WTC11 (cell line): ENCODE results near the gene NTN3. TPM values are rescaled to one million over a fixed set of nuclear protein-coding genes. Genes with fewer than 3 reads are reported as not detected.

Source experiments
- ATAC-seq: fragments of 200-7000 bp; cut with Tn5 transposase; 2 replicates; pipeline ENCODE4 v1.10.0; 2021; ENCODE audit warnings: mild to moderate bottlenecking, moderate library complexity
- CTCF ChIA-PET: fragments of 300-600 bp; sonication (Branson Sonifier 250); formaldehyde crosslinking; loops from one replicate; lab custom pipeline; 2021; ENCODE audit warnings: antibody characterized with exemption; lab: Charles Lee
- POLR2A ChIA-PET: fragments of 350-600 bp; sonication (Branson Sonifier 250); formaldehyde crosslinking; loops from one replicate; lab custom pipeline; 2021; ENCODE audit warnings: antibody characterized with exemption; lab: Charles Lee
- DNase-seq: peaks from one replicate; pipeline ENCODE4 v3.0.0; 2021; ENCODE audit warnings: low spot score
- H3K27ac Mint-ChIP-seq: 2 replicates; pipeline ENCODE4 v1.8.0; 2021; ENCODE audit warnings: mixed read lengths
- H3K27me3 Mint-ChIP-seq: 2 replicates; pipeline ENCODE4 v1.8.0; 2021; ENCODE audit warnings: low read depth, mild to moderate bottlenecking, moderate library complexity, mixed read lengths
- H3K36me3 Mint-ChIP-seq: 2 replicates; pipeline ENCODE4 v1.8.0; 2021; ENCODE audit warnings: mixed read lengths
- H3K4me1 Mint-ChIP-seq: 2 replicates; pipeline ENCODE4 v1.8.0; 2022; ENCODE audit warnings: mixed read lengths
- H3K4me3 Mint-ChIP-seq: 2 replicates; pipeline ENCODE4 v1.8.0; 2021; ENCODE audit warnings: mild to moderate bottlenecking, moderate library complexity, mixed read lengths
- H3K9me3 Mint-ChIP-seq: 2 replicates; pipeline ENCODE4 v1.8.0; 2021; ENCODE audit warnings: mixed read lengths
- ATF1 ChIP-seq: sonication (generic); formaldehyde crosslinking; IDR thresholded peaks from 2 replicates; pipeline ENCODE4 v1.8.1; 2023; ENCODE audit warnings: mild to moderate bottlenecking, moderate library complexity, missing genetic modification reagents
- EMX1 ChIP-seq: fragments of 250-450 bp; sonication (Bioruptor Pico); IDR thresholded peaks from 2 replicates; pipeline ENCODE4 v1.8.0; 2021; ENCODE audit warnings: mild to moderate bottlenecking
- ERG ChIP-seq: fragments of 250-450 bp; sonication (Bioruptor Pico); IDR thresholded peaks from 2 replicates; pipeline ENCODE4 v1.8.0; 2021; ENCODE audit warnings: mild to moderate bottlenecking
- FOXP4 ChIP-seq: sonication (generic); formaldehyde crosslinking; IDR thresholded peaks from 2 replicates; pipeline ENCODE4 v1.8.0; 2022; ENCODE audit warnings: mild to moderate bottlenecking, missing genetic modification reagents
- JUN ChIP-seq: sonication (generic); formaldehyde crosslinking; IDR thresholded peaks from 2 replicates; pipeline ENCODE4 v1.8.0; 2023; ENCODE audit warnings: mild to moderate bottlenecking, missing genetic modification reagents
- SMAD3 ChIP-seq: sonication (generic); formaldehyde crosslinking; IDR thresholded peaks from 2 replicates; pipeline ENCODE4 v1.8.0; 2022; ENCODE audit warnings: missing genetic modification reagents, mild to moderate bottlenecking, borderline replicate concordance
- TCF7 ChIP-seq: sonication (generic); formaldehyde crosslinking; IDR thresholded peaks from 2 replicates; pipeline ENCODE4 v1.8.0; 2022; ENCODE audit warnings: mild to moderate bottlenecking, low read depth, missing genetic modification reagents, moderate library complexity
- TEAD1 ChIP-seq: sonication (generic); formaldehyde crosslinking; IDR thresholded peaks from 2 replicates; pipeline ENCODE4 v1.8.0; 2022; ENCODE audit warnings: mild to moderate bottlenecking, missing genetic modification reagents
- ZBTB43 ChIP-seq: sonication (generic); formaldehyde crosslinking; IDR thresholded peaks from 2 replicates; pipeline ENCODE4 v1.8.1; 2023; ENCODE audit warnings: mild to moderate bottlenecking, missing genetic modification reagents
- ZNF232 ChIP-seq: sonication (generic); formaldehyde crosslinking; IDR thresholded peaks from 2 replicates; pipeline ENCODE4 v1.8.0; 2022; ENCODE audit warnings: mild to moderate bottlenecking, missing genetic modification reagents
- ZNF263 ChIP-seq: sonication (generic); formaldehyde crosslinking; IDR thresholded peaks from 2 replicates; pipeline ENCODE4 v1.8.1; 2022; ENCODE audit warnings: low read depth, mild to moderate bottlenecking, moderate library complexity, missing genetic modification reagents
- ZNF425 ChIP-seq: fragments of 250-450 bp; sonication (Bioruptor Pico); conservative IDR thresholded peaks from 2 replicates; pipeline ENCODE4 v1.9.0; 2021; ENCODE audit warnings: mild to moderate bottlenecking
- ZNF512 ChIP-seq: sonication (generic); formaldehyde crosslinking; IDR thresholded peaks from 2 replicates; pipeline ENCODE4 v1.8.1; 2022; ENCODE audit warnings: missing genetic modification reagents, borderline replicate concordance
- total RNA-seq: library from RNA; stranded (reverse); gene quantifications from 3 replicates; pipeline ENCODE4 v1.2.3, GENCODE V29; 2021
- TF ChIP-seq, protein P1 (sequence below): sonication (generic); formaldehyde crosslinking; IDR thresholded peaks from 2 replicates; pipeline ENCODE4 v1.8.1; 2023; ENCODE audit warnings: mild to moderate bottlenecking, missing genetic modification reagents, borderline replicate concordance

Gene NTN3
- total RNA-seq, 1 experiment from 2014 or later = 0.92 TPM

DNA sequence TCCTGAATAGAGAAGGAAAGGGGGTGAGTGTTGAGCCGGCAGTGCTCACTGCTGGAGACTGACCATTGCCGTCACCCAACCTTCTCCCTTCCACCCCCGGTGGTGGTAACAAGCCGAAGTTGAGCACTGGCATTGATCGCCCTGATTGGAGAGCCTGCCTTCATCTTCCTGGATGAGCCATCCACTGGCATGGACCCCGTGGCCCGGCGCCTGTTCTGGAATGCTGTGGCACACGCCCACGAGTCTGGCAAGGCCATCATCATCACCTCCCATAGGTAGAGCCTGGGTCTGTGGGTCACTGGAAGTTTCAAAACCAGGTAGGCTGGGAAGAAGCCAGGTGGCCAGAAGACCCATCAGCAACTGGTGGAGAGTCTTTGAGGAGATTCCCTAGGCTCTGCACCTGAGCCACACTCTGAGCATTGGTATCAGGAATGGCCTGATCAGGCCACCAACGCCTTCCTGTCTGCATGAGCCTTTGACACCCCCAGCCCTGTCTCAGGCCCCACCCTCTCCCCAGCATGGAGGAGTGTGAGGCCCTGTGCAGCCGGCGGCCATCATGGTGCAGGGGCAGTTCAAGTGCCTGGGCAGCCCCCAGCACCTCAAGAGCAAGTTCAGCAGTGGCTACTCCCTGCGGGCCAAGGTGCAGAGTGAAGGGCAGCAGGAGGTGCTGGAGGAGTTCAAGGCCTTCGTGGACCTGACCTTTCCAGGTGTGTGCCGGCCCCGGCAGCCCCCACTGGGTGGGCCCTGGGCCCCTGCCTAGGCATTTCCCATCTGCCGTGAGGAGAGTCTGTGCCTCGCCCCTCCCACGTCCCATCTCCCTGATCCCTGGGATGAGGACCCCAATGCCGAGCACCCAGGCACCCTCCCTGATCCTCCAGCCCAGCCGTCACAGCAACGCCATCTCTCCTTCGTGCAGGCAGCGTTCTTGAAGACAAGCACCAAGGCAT is 46.8 kb upstream of the NTN3 start:
- CTCF ChIA-PET = interaction anchor here (1.2 to 1.7 kb wide), 5 partner anchors 37 to 129 kb away, joined by 3 to 7 read pairs (median 4); partner anchors contain the start of gene ABCA3
- Mint-ChIP-seq H3K27me3 (peaks cover 11% of the 10 kb centered on the region), H3K36me3 (no peaks in the 10 kb centered on the region), H3K27ac (no peak overlapping the region), H3K9me3 (no peaks in the 10 kb centered on the region), H3K4me3 (no peak overlapping the region), H3K4me1 (peaks cover 11% of the 10 kb centered on the region)
- TF ChIP-seq TEAD1 = no peak
- no peak for TF ChIP-seq ZNF425
- DNase-seq = no peak
- POLR2A ChIA-PET = no interaction called here
- no peak for ATAC-seq

DNA sequence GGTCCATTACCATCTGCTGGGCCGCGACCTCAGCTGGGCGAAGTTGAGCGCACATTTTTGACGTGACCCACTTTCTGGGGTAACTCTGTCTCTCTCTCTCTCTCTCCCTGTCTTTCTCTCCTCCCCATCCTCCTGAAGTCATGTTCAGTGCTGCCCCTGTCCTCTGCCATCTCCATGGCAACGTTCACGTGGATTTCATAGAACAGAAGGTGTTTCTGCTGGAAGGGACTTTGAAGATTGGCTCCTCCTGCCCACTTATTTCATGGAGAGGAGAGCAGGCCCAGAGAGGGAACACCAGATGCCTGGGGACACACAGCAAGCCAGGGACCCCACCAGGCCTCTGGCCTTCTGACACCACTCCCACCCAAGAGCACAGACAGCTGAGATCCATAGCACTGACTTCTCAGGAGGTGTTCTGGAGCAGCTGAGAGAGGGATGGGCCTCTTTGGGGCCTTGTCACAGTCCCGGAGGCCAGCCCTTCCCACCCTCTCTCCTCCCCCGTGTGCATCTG is 46.0 kb upstream of the NTN3 start:
- ATAC-seq (no peak), DNase-seq (no peak)
- CTCF ChIA-PET = interaction anchor here (1.5 kb wide), 1 partner anchor 85 kb away, joined by 4 read pairs; the partner anchor contains the start of gene ABCA3
- peaks cover 13% of the 10 kb centered on the region for H3K4me1 Mint-ChIP-seq
- POLR2A ChIA-PET = no interaction called here
- no peaks in the 10 kb centered on the region for H3K9me3 Mint-ChIP-seq
- no peak for TF ChIP-seq FOXP4 (CRISPR knock-in tag)
- no peak for TF ChIP-seq ZNF232 (CRISPR knock-in tag)
- no peak for TF ChIP-seq ZBTB43 (CRISPR knock-in tag)
- TF ChIP-seq ATF1 (CRISPR knock-in tag) = no peak
- TF ChIP-seq SMAD3 (CRISPR knock-in tag) = no peak
- TF ChIP-seq TCF7 (CRISPR knock-in tag) = no peak
- no peak for TF ChIP-seq JUN
- TF ChIP-seq EMX1 (CRISPR knock-in tag) = no peak
- no peak for TF ChIP-seq ERG
- TF ChIP-seq, protein P1, sequence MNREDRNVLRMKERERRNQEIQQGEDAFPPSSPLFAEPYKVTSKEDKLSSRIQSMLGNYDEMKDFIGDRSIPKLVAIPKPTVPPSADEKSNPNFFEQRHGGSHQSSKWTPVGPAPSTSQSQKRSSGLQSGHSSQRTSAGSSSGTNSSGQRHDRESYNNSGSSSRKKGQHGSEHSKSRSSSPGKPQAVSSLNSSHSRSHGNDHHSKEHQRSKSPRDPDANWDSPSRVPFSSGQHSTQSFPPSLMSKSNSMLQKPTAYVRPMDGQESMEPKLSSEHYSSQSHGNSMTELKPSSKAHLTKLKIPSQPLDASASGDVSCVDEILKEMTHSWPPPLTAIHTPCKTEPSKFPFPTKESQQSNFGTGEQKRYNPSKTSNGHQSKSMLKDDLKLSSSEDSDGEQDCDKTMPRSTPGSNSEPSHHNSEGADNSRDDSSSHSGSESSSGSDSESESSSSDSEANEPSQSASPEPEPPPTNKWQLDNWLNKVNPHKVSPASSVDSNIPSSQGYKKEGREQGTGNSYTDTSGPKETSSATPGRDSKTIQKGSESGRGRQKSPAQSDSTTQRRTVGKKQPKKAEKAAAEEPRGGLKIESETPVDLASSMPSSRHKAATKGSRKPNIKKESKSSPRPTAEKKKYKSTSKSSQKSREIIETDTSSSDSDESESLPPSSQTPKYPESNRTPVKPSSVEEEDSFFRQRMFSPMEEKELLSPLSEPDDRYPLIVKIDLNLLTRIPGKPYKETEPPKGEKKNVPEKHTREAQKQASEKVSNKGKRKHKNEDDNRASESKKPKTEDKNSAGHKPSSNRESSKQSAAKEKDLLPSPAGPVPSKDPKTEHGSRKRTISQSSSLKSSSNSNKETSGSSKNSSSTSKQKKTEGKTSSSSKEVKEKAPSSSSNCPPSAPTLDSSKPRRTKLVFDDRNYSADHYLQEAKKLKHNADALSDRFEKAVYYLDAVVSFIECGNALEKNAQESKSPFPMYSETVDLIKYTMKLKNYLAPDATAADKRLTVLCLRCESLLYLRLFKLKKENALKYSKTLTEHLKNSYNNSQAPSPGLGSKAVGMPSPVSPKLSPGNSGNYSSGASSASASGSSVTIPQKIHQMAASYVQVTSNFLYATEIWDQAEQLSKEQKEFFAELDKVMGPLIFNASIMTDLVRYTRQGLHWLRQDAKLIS = no peak
- no peak for TF ChIP-seq TEAD1
- TF ChIP-seq ZNF512 (CRISPR knock-in tag) = no peak
- TF ChIP-seq ZNF263 (CRISPR knock-in tag) = no peak
- H3K4me3 Mint-ChIP-seq = no peak overlapping the region
- peaks cover 2% of the 10 kb centered on the region for H3K36me3 Mint-ChIP-seq
- H3K27ac Mint-ChIP-seq = no peak overlapping the region
- H3K27me3 Mint-ChIP-seq = peaks cover 11% of the 10 kb centered on the region
